ENCODE results near the gene CPAMD8. TPM values are rescaled to one million over a fixed set of nuclear protein-coding genes. Genes with fewer than 3 reads are reported as not detected.

Gene CPAMD8
- total RNA-seq, 2 experiments from 2014 or later, result 0.32 to 1.2 TPM

DNA sequence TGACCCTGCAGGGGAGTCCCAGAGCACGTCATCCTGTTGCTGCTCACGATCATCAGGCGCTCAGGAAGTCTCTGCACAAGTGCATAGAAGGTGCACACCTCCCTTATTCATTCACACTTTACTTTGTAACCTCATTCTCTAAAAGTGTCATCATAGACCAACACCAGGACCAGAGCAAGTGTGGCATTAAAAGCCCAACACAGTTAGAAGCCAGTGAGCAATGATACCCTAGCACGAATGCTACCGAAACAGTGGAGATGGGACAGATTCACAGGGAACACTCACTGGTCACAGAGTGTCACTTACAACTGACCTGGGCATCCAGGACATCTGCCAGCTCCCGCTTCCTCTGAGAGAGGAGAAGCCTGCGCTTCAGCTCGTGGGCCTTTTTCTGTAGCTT, 31.6 kb upstream of the CPAMD8 start:
- Histone ChIP-seq H3K27ac (ENCODE audit: low read depth, low read length, poor library complexity, severe bottlenecking) (no peak overlapping the region), H3K36me3 (ENCODE audit: insufficient read depth, low read length) (peaks cover 95% of the 10 kb centered on the region), H3K4me2 (ENCODE audit: low read length) (no peak overlapping the region), H3K4me1 (ENCODE audit: insufficient read depth, low read length, poor library complexity, severe bottlenecking) (no peaks in the 10 kb centered on the region), H3K9me2 (ENCODE audit: insufficient read depth, low read length) (no peaks in the 10 kb centered on the region), H2AFZ (ENCODE audit: low read length) (no peak overlapping the region), H3K79me2 (ENCODE audit: insufficient read depth, low read depth, low read length) (peaks cover 16% of the 10 kb centered on the region), H3K9me3 (ENCODE audit: low read length) (no peaks in the 10 kb centered on the region), H4K20me1 (ENCODE audit: insufficient read depth, low read length) (no peaks in the 10 kb centered on the region), H3K4me3 (ENCODE audit: low read depth, low read length, poor library complexity, severe bottlenecking) (no peak overlapping the region)
- no TSS peak for BruUV-seq (replicated peaks)
- CTCF ChIA-PET (ENCODE audit: unreplicated experiment), result no interaction called here
- DNase-seq (ENCODE audit: low spot score), result no peak
- POLR2A ChIA-PET, result no interaction called here
- TF ChIP-seq, protein P1, sequence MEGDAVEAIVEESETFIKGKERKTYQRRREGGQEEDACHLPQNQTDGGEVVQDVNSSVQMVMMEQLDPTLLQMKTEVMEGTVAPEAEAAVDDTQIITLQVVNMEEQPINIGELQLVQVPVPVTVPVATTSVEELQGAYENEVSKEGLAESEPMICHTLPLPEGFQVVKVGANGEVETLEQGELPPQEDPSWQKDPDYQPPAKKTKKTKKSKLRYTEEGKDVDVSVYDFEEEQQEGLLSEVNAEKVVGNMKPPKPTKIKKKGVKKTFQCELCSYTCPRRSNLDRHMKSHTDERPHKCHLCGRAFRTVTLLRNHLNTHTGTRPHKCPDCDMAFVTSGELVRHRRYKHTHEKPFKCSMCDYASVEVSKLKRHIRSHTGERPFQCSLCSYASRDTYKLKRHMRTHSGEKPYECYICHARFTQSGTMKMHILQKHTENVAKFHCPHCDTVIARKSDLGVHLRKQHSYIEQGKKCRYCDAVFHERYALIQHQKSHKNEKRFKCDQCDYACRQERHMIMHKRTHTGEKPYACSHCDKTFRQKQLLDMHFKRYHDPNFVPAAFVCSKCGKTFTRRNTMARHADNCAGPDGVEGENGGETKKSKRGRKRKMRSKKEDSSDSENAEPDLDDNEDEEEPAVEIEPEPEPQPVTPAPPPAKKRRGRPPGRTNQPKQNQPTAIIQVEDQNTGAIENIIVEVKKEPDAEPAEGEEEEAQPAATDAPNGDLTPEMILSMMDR (conservative IDR thresholded peaks at IDR 0.05; ENCODE audit: low read length), result no peak
- no peak for TF ChIP-seq EZH2phosphoT487 (IDR thresholded peaks at IDR 0.05; ENCODE audit: borderline replicate concordance, low read depth, low read length)
- intact Hi-C loops (cut with micrococcal nuclease; ENCODE audit: unreplicated experiment), result no loop called here

DNA sequence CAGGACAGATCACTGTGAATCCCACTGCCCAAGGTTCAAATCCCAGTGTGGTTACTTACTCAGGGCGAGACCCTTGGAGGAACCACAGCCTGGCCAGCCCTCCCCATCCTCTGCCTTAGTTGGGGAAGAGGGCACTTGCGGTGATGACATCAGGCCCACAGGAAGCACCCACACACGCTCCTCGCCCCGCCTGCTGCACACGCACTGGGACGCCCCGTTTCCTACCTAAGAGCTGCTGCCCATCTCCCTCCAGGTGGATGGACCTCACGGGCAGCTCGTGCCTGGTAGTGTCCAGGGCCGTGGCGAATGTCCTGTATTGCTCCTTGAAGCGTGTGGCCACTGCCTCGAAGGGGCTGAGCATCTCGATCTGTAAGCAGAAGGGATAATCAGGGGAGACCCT, 29.0 kb upstream of the CPAMD8 start:
- H3K4me2 ChIP-seq (ENCODE audit: low read length), result no peak overlapping the region
- intact Hi-C loops (cut with micrococcal nuclease; ENCODE audit: unreplicated experiment), result no loop called here
- BruUV-seq (replicated peaks), result no TSS peak
- no peak overlapping the region for H3K4me3 ChIP-seq (ENCODE audit: low read depth, low read length, poor library complexity, severe bottlenecking)
- DNase-seq (ENCODE audit: low spot score), result no peak
- ChIA-PET CTCF (ENCODE audit: unreplicated experiment) (no interaction called here), POLR2A (no interaction called here)
- H3K27ac ChIP-seq (ENCODE audit: low read depth, low read length, poor library complexity, severe bottlenecking), result no peak overlapping the region
- TF ChIP-seq, protein P1 (conservative IDR thresholded peaks at IDR 0.05; ENCODE audit: low read length), result no peak
- no peak for TF ChIP-seq EZH2phosphoT487 (IDR thresholded peaks at IDR 0.05; ENCODE audit: borderline replicate concordance, low read depth, low read length)
- no peaks in the 10 kb centered on the region for H4K20me1 ChIP-seq (ENCODE audit: insufficient read depth, low read length)
- no peaks in the 10 kb centered on the region for H3K9me2 ChIP-seq (ENCODE audit: insufficient read depth, low read length)
- H3K9me3 ChIP-seq (ENCODE audit: low read length), result no peaks in the 10 kb centered on the region
- H2AFZ ChIP-seq (ENCODE audit: low read length), result no peak overlapping the region
- H3K36me3 ChIP-seq (ENCODE audit: insufficient read depth, low read length), result peaks cover 97% of the 10 kb centered on the region
- H3K79me2 ChIP-seq (ENCODE audit: insufficient read depth, low read depth, low read length), result peaks cover 2% of the 10 kb centered on the region; the same call in 1 of the 2 replicates
- H3K4me1 ChIP-seq (ENCODE audit: insufficient read depth, low read length, poor library complexity, severe bottlenecking), result no peaks in the 10 kb centered on the region

DNA sequence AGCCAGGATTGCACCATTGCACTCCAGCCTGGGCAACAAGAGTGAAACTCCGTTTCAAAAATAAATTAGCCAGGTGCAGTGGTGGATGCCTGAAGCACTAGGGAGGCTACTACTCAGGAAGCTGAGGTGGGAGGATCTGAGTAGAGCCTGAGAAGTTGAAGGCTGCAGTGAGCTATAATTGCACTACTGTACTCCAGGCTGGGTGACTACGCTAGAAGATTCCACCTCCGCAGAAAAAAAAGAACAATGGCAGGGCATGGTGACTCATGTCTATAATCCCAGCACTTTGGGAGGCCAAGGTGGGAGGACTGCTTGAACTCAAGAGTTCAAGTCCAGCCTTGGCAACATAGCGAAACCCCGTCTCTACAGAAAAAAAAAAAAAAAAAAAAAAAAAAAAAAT, 28.1 kb upstream of the CPAMD8 start:
- Histone ChIP-seq H4K20me1 (ENCODE audit: insufficient read depth, low read length) (no peaks in the 10 kb centered on the region), H3K4me3 (ENCODE audit: low read depth, low read length, poor library complexity, severe bottlenecking) (no peak overlapping the region), H3K27ac (ENCODE audit: low read depth, low read length, poor library complexity, severe bottlenecking) (no peak overlapping the region), H3K36me3 (ENCODE audit: insufficient read depth, low read length) (peaks cover 97% of the 10 kb centered on the region), H3K4me1 (ENCODE audit: insufficient read depth, low read length, poor library complexity, severe bottlenecking) (no peaks in the 10 kb centered on the region), H3K4me2 (ENCODE audit: low read length) (no peak overlapping the region), H3K79me2 (ENCODE audit: insufficient read depth, low read depth, low read length) (no peaks in the 10 kb centered on the region), H2AFZ (ENCODE audit: low read length) (no peak overlapping the region), H3K9me3 (ENCODE audit: low read length) (no peaks in the 10 kb centered on the region), H3K9me2 (ENCODE audit: insufficient read depth, low read length) (no peaks in the 10 kb centered on the region)
- intact Hi-C loops (cut with micrococcal nuclease; ENCODE audit: unreplicated experiment), result loop anchor here (5.0 kb wide), 1 partner anchor 277 kb away; no protein-coding TSS in a partner anchor
- no peak for DNase-seq (ENCODE audit: low spot score)
- TF ChIP-seq, protein P1 (conservative IDR thresholded peaks at IDR 0.05; ENCODE audit: low read length), result no peak
- TF ChIP-seq EZH2phosphoT487 (IDR thresholded peaks at IDR 0.05; ENCODE audit: borderline replicate concordance, low read depth, low read length), result no peak
- ChIA-PET POLR2A (no interaction called here), CTCF (ENCODE audit: unreplicated experiment) (no interaction called here)
- no TSS peak for BruUV-seq (replicated peaks)
